Loucy (cell line): ENCODE measurements around the gene IGSF10.

ENCODE experiments used
- CTCF ChIP-seq: fragments of 200-600 bp; sonication (generic); conservative IDR thresholded peaks from 2 replicates; pipeline ENCODE4 v1.5.1; 2014; ENCODE audit warnings: mild to moderate bottlenecking, antibody characterized with exemption, low read length
- EZH2phosphoT487 ChIP-seq: fragments of 200-600 bp; IDR thresholded peaks from 2 replicates; pipeline ENCODE4 v1.6.1; 2018; ENCODE audit warnings: antibody characterized with exemption, mild to moderate bottlenecking, moderate library complexity, borderline replicate concordance

- TF ChIP-seq CTCF (no peak), EZH2phosphoT487 (no peak)
These were observed 17.5 kb upstream of the IGSF10 start for GRCh38 chr3:151478335-151478697.
